Transverse colon (tissue), 4 donors: ENCODE data around the gene SNX13.

Experiments used
- EP300 ChIP-seq: sonication (generic); formaldehyde crosslinking; IDR thresholded peaks from one replicate; pipeline ENCODE4 v1.6.1; 2017; ENCODE audit warnings: antibody characterized with exemption, low read depth
- POLR2A ChIP-seq: fragments of 450-650 bp; IDR thresholded peaks from one replicate; pipeline ENCODE4 v1.6.1; 2016; ENCODE audit warnings: antibody characterized with exemption, mild to moderate bottlenecking, moderate library complexity
- POLR2AphosphoS5 ChIP-seq, 3 donors: sonication (generic); formaldehyde crosslinking; IDR thresholded peaks; one replicate each; pipeline ENCODE4 v1.6.1; 2016; ENCODE audit warnings: antibody characterized with exemption in 3 of 3
- TF ChIP-seq, protein P1 (sequence below), 5 experiments: fragments of 200-600 bp in 3 of 5; fragments of 450-650 bp in 2 of 5; sonication (generic) in 3 of 5; IDR thresholded peaks; 1 replicate in 2 of 5; 2 replicates in 3 of 5; pipeline ENCODE4 v1.5.1; 2016 to 2017; ENCODE audit warnings: antibody characterized with exemption in 5 of 5, inconsistent platforms in 3 of 5, mild to moderate bottlenecking in 2 of 5, moderate library complexity in 1 of 5

GRCh38 chr7:17946591-17946990, 6.3 kb upstream of the SNX13 start:
- TF ChIP-seq, protein P1, sequence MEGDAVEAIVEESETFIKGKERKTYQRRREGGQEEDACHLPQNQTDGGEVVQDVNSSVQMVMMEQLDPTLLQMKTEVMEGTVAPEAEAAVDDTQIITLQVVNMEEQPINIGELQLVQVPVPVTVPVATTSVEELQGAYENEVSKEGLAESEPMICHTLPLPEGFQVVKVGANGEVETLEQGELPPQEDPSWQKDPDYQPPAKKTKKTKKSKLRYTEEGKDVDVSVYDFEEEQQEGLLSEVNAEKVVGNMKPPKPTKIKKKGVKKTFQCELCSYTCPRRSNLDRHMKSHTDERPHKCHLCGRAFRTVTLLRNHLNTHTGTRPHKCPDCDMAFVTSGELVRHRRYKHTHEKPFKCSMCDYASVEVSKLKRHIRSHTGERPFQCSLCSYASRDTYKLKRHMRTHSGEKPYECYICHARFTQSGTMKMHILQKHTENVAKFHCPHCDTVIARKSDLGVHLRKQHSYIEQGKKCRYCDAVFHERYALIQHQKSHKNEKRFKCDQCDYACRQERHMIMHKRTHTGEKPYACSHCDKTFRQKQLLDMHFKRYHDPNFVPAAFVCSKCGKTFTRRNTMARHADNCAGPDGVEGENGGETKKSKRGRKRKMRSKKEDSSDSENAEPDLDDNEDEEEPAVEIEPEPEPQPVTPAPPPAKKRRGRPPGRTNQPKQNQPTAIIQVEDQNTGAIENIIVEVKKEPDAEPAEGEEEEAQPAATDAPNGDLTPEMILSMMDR (IDR thresholded peaks at IDR 0.05), result no peak
- no peak for TF ChIP-seq POLR2A
- no peak for TF ChIP-seq POLR2AphosphoS5 (IDR thresholded peaks at IDR 0.05)
- no peak for TF ChIP-seq EP300
